Measurements from ENCODE around the gene CACNA1A.

Gene CACNA1A

GRCh38 chr19:13234518-13234917 lies 271.8 kb downstream of the CACNA1A start:
- DNase-seq (ENCODE audit: insufficient read length, low spot score) (no peak), FAIRE-seq (no peak)
- TF ChIP-seq, protein P1, sequence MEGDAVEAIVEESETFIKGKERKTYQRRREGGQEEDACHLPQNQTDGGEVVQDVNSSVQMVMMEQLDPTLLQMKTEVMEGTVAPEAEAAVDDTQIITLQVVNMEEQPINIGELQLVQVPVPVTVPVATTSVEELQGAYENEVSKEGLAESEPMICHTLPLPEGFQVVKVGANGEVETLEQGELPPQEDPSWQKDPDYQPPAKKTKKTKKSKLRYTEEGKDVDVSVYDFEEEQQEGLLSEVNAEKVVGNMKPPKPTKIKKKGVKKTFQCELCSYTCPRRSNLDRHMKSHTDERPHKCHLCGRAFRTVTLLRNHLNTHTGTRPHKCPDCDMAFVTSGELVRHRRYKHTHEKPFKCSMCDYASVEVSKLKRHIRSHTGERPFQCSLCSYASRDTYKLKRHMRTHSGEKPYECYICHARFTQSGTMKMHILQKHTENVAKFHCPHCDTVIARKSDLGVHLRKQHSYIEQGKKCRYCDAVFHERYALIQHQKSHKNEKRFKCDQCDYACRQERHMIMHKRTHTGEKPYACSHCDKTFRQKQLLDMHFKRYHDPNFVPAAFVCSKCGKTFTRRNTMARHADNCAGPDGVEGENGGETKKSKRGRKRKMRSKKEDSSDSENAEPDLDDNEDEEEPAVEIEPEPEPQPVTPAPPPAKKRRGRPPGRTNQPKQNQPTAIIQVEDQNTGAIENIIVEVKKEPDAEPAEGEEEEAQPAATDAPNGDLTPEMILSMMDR (IDR thresholded peaks at IDR 0.05; ENCODE audit: insufficient read depth, missing control alignments) = peak; percentile 68

DNA sequence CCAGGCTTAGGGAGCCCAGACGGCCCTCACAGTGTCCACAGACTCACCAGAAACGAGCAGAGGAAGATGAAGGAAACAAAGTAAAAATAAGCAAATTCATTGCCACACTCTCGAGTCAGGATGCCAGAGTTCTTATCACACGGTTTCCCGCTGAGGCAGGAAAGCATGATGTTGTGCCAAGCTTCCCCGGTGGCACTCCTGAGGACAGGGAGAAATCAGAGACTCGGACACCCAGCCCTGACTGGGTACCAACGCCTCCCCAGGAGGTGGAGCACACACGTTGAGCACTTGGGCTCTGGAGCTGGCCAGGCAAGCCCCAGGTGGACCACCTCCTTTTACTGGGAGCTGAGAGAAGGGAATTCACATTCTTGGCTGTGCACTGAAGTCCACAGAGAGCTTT lies 274.6 kb downstream of the CACNA1A start:
- TF ChIP-seq, protein P1 (IDR thresholded peaks at IDR 0.05; ENCODE audit: insufficient read depth, missing control alignments) = no peak
- DNase-seq (ENCODE audit: insufficient read length, low spot score) (no peak), FAIRE-seq (no peak)

GRCh38 chr19:13229246-13229645 lies 277.0 kb downstream of the CACNA1A start:
- TF ChIP-seq, protein P1 (IDR thresholded peaks at IDR 0.05; ENCODE audit: insufficient read depth, missing control alignments) = no peak
- FAIRE-seq = no peak
- DNase-seq (ENCODE audit: insufficient read length, low spot score) = no peak

GRCh38 chr19:13228561-13228960 lies 277.7 kb downstream of the CACNA1A start:
- FAIRE-seq (no peak), DNase-seq (ENCODE audit: insufficient read length, low spot score) (no peak)
- TF ChIP-seq, protein P1 (IDR thresholded peaks at IDR 0.05; ENCODE audit: insufficient read depth, missing control alignments) = peak; percentile 3

- DNase-seq (ENCODE audit: insufficient read length, low spot score) (no peak), FAIRE-seq (no peak)
- TF ChIP-seq, protein P1 (IDR thresholded peaks at IDR 0.05; ENCODE audit: insufficient read depth, missing control alignments) = no peak
These were observed 279.3 kb downstream of the CACNA1A start for GRCh38 chr19:13226983-13227382.

- no peak for FAIRE-seq
- TF ChIP-seq, protein P1 (IDR thresholded peaks at IDR 0.05; ENCODE audit: insufficient read depth, missing control alignments) = no peak
These were observed 280.1 kb downstream of the CACNA1A start for GRCh38 chr19:13225973-13226865.

GRCh38 chr19:13225085-13225484 lies 281.2 kb downstream of the CACNA1A start:
- TF ChIP-seq, protein P1 (IDR thresholded peaks at IDR 0.05; ENCODE audit: insufficient read depth, missing control alignments) = no peak
- FAIRE-seq = no peak

More at GRCh38 chr19:13225973-13226865, 280.1 kb downstream of the CACNA1A start:
- DNase-seq (ENCODE audit: insufficient read length, low spot score) = no peak

More at GRCh38 chr19:13225085-13225484, 281.2 kb downstream of the CACNA1A start:
- no peak for DNase-seq (ENCODE audit: insufficient read length, low spot score)

Measured in D721Med (cell line).